ENCODE measurements around the gene MTCP1.

DNA sequence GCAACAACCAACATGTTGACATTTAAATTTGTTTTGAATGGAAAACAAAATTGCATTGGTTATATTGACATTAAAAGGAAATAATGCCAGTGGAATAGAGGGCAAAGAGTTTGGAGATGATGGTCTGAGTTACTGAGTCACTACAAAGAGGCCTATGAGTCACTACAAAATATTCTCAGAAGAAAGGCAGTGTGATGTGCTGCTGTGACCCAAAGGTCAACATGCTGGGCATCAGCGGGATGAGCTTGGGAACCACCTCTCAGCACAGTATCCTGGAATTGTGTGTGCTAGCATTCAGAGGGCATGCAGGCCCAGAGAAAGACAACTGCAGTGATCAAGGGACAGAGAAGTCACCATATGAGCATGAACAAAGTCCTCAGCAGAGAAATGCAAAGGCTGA lies 2.8 kb downstream of the MTCP1 start:
- TF ChIP-seq, protein P1, sequence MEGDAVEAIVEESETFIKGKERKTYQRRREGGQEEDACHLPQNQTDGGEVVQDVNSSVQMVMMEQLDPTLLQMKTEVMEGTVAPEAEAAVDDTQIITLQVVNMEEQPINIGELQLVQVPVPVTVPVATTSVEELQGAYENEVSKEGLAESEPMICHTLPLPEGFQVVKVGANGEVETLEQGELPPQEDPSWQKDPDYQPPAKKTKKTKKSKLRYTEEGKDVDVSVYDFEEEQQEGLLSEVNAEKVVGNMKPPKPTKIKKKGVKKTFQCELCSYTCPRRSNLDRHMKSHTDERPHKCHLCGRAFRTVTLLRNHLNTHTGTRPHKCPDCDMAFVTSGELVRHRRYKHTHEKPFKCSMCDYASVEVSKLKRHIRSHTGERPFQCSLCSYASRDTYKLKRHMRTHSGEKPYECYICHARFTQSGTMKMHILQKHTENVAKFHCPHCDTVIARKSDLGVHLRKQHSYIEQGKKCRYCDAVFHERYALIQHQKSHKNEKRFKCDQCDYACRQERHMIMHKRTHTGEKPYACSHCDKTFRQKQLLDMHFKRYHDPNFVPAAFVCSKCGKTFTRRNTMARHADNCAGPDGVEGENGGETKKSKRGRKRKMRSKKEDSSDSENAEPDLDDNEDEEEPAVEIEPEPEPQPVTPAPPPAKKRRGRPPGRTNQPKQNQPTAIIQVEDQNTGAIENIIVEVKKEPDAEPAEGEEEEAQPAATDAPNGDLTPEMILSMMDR (conservative IDR thresholded peaks at IDR 0.05 in 1 of 2, IDR thresholded peaks at IDR 0.05 in 1 of 2; ENCODE audit: extremely low read depth in 1 of 2, insufficient read depth in 1 of 2, low read depth in 1 of 2, low read length in 2 of 2): no peak
- TF ChIP-seq EZH2 (IDR thresholded peaks at IDR 0.05; ENCODE audit: borderline replicate concordance, low read length): no peak

Measured in mammary epithelial cell (primary cell).